Stimulated activated CD4-positive, alpha-beta T cell treated with anti-CD3 and anti-CD28 coated beads, Interleukin-1b, Interleukin-23, amount 100 ng/mL, for 48 hours (primary cell): ENCODE measurements around the gene OTUD7B.

Experiments used
- DNase-seq: peaks from one replicate; pipeline ENCODE4 v3.0.0-alpha.2; 2020

Gene OTUD7B

GRCh38 chr1:149915429-149916192, 94.9 kb downstream of the OTUD7B start:
- no peak for DNase-seq

DNA sequence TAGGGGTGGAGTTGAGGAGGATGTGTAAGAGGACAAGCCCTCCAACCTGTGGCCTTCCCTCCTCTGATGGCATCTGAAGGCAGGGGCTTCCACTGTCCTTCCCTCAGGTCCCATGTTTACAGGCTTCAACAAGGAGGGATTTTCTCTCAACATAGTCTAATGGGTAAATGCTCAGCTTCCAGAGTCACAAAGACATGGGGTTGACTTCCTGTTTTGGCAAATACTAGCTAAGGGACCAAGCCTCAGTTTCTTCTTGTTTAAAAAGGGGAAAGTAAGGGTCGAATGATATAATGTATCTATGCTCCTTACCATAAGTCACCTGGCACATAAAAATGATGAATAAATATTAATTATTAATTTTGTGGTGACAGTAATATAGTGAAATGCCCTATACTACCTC, 96.0 kb downstream of the OTUD7B start:
- no peak for DNase-seq

- DNase-seq = no peak
Measured at GRCh38 chr1:149906570-149907075, 103.9 kb downstream of the OTUD7B start.

GRCh38 chr1:149903836-149904491, 106.6 kb downstream of the OTUD7B start:
- no peak for DNase-seq

DNA sequence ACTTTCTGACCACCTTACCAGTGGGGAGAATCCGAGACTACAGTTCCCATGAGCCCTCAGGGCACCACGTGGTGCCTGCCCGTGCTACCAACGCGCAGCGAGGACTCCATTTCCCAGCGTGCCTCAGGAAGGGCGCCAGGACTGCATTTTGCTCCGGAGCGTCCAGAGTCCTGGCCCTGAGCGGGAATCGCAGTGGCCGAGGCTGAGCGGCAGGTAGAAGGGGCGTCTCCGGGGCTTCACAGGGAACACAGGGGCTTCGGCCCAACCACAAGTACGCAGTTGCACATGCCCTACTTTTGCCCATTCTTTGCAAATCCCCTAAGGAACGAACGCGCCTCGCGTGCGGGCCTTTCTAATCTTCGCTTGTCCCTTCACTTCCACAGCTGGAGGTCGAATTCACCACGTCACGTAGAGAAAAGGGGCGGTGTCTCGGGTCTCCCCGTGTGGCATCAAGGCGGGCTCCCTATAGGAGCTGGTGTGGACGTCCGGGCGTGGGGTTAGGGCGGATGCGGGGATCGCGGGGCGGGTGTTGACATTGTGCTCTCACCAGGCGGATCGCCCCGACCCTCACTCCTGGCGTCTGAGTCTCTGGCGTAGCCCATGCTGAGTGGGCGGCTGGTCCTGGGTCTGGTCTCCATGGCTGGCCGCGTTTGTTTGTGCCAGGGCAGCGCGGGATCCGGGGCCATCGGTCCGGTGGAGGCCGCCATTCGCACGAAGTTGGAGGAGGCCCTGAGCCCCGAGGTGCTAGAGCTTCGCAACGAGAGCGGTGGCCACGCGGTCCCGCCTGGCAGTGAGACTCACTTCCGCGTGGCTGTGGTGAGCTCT, 110.9 kb downstream of the OTUD7B start, which contains the start of gene BOLA1:
Gene BOLA1 (plus strand): TSS at position 109 of the 825 bp plus-strand sequence. CDS start 492 bp downstream, at position 601.
- DNase-seq = peak; percentile 86

DNA sequence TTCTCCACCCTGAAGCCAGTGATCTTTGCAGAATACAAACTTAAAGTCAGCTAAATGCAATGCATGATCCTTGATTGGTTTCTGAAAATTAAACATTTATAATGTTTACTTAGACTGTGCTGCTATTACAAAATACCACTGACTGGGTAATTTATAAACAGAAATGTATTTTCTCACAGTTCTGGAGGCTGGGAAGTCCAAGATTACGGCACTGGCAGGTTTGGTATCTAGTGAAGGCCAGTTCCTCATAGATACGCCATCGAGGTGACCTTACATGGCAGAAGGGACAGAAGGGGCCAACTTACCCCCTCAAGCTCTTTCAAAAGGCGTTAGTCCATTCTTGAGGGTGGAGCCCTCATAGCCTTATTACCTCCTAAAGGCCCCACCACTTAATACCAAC, 114.0 kb downstream of the OTUD7B start:
- no peak for DNase-seq

- DNase-seq = no peak
Measured at GRCh38 chr1:149888999-149889289, 121.6 kb downstream of the OTUD7B start.

DNA sequence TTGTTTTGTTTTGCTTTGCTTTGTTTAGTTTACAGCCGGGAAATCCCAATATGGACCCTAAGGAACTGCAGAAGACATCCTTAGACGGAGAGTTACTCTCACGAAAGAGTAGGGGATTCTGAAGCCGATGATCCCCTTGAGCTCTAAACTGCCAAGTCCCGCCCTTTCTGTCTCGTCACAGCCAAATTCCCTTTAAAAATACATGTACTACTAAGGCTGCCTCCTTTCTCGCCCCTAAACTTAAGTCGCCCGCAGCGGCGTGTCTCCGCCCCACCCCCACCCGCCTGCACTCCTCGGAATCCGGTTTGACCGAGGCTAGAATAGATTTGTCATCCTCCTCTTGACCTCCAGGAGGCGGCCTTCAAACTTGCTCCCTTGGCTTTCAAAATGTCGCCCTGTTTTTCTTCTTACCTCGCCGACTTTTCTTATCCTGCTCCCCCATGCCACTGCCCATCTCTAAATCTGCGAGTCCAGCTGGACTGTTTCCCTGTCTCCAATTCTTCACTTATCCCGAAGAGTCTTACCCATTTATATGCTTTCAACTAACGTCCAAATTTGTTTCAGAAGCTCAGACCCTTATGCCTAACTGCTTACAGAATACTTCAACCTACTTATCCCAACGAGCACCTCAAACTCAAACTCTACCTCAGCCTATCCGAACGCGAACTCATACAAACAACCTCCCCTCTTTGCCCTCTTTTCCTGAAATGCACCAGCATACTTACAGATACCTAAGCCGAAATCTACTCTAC, 122.1 kb downstream of the OTUD7B start:
- peak; percentile 89 for DNase-seq
